Endothelial cell of umbilical vein (primary cell): ENCODE results near the gene MYO1E. TPM values are rescaled to one million over a fixed set of nuclear protein-coding genes. Genes with fewer than 3 reads are reported as not detected.

ENCODE experiments used
- BruUV-seq: library from RNA; stranded (reverse); fragments of 400-500 nt; replicated peaks from 2 replicates; lab custom pipeline; 2021; lab: Mats Ljungman, UMichigan
- CTCF ChIA-PET: fragments of 300-600, 350-600 bp; sonication (Branson Sonifier 250); formaldehyde crosslinking; loops from one replicate; lab custom pipeline; 2021; ENCODE audit warnings: antibody characterized with exemption, inconsistent platforms; lab: Charles Lee
- POLR2A ChIA-PET: fragments of 300-600, 350-600 bp; sonication (Branson Sonifier 250); formaldehyde crosslinking; loops from one replicate; lab custom pipeline; 2021; ENCODE audit warnings: antibody characterized with exemption, inconsistent platforms; lab: Charles Lee
- DNase-seq: peaks from one replicate; pipeline ENCODE4 v3.0.0-alpha.2; 2011; ENCODE audit warnings: low read depth, low spot score
- FAIRE-seq: peaks from 2 replicates; lab custom pipeline; 2011; peaks lifted over from hg19 to GRCh38; lab: Jason Lieb, UNC
- H2AFZ ChIP-seq: 2 replicates; pipeline ENCODE4 v1.6.0; 2012; ENCODE audit warnings: low read depth, low read length, control low read depth, inconsistent platforms
- H3K27ac ChIP-seq: 2 replicates; pipeline ENCODE4 v1.5.1; 2011; ENCODE audit warnings: low read depth, mild to moderate bottlenecking, control low read depth, low read length, moderate library complexity; ENCODE audit not compliant: insufficient read depth
- H3K27me3 ChIP-seq, 2 experiments: 2 replicates each; pipeline versions ENCODE4 v1.6.0 to v1.6.1; 2011; ENCODE audit warnings: low read length in 2 of 2, mixed read lengths in 1 of 2; ENCODE audit not compliant: control insufficient read depth in 2 of 2, insufficient read depth in 2 of 2
- H3K36me3 ChIP-seq, 2 experiments: 2 replicates in 1 of 2; 3 replicates in 1 of 2; pipeline ENCODE4 v1.5.1; 2011; ENCODE audit warnings: low read length in 2 of 2, mild to moderate bottlenecking in 1 of 2, moderate library complexity in 1 of 2; ENCODE audit not compliant: control insufficient read depth in 2 of 2, insufficient read depth in 2 of 2; ENCODE audit errors: extremely low read depth in 1 of 2
- H3K4me1 ChIP-seq: 3 replicates; pipeline ENCODE4 v1.5.1; 2011; ENCODE audit warnings: mild to moderate bottlenecking, low read length; ENCODE audit not compliant: control insufficient read depth, insufficient read depth; ENCODE audit errors: extremely low read depth
- H3K4me2 ChIP-seq: 2 replicates; pipeline ENCODE4 v1.6.1; 2011; ENCODE audit warnings: low read length, control low read depth, mixed read lengths; ENCODE audit not compliant: insufficient read depth
- H3K4me3 ChIP-seq, 3 experiments: fragments of 200-600 bp in 1 of 3; sonication (generic), shearing (Covaris generic) in 1 of 3; replicated peaks in 1 of 3; 2 replicates each; pipeline ENCODE4 v1.5.1; 2011 to 2016; ENCODE audit warnings: control low read depth in 3 of 3, low read length in 3 of 3, mild to moderate bottlenecking in 2 of 3, inconsistent platforms in 1 of 3, low read depth in 1 of 3, moderate library complexity in 1 of 3; ENCODE audit not compliant: insufficient read depth in 1 of 3
- H3K79me2 ChIP-seq: 2 replicates; pipeline ENCODE4 v1.6.0; 2012; ENCODE audit warnings: low read length, inconsistent platforms; ENCODE audit not compliant: control insufficient read depth, insufficient read depth
- H3K9ac ChIP-seq: replicated peaks from 2 replicates; pipeline ENCODE3; 2011; ENCODE audit warnings: low read length, control low read depth; ENCODE audit not compliant: insufficient read depth; ENCODE audit errors: extremely low read depth
- H3K9me1 ChIP-seq: replicated peaks from 3 replicates; pipeline ENCODE4 v1.6.0; 2011; ENCODE audit warnings: mild to moderate bottlenecking, low read length; ENCODE audit not compliant: control insufficient read depth, insufficient read depth; ENCODE audit errors: extremely low read depth
- H3K9me3 ChIP-seq: replicated peaks from 2 replicates; pipeline ENCODE4 v1.5.1; 2012; ENCODE audit warnings: low read length, inconsistent platforms; ENCODE audit not compliant: control insufficient read depth, insufficient read depth
- H4K20me1 ChIP-seq: replicated peaks from 2 replicates; pipeline ENCODE3; 2011; ENCODE audit warnings: mild to moderate bottlenecking, low read length; ENCODE audit not compliant: control insufficient read depth, insufficient read depth; ENCODE audit errors: extremely low read depth
- CTCF ChIP-seq, 2 donors: IDR thresholded peaks; 1 replicate in 1 of 2; 2 replicates in 1 of 2; pipeline ENCODE4 v1.5.1; 2011; ENCODE audit warnings: low read length in 2 of 2, mild to moderate bottlenecking in 2 of 2, moderate library complexity in 2 of 2, control low read depth in 1 of 2, inconsistent platforms in 1 of 2, low read depth in 1 of 2; ENCODE audit not compliant: insufficient read depth in 1 of 2; ENCODE audit errors: extremely low read depth in 1 of 2
- EZH2 ChIP-seq: IDR thresholded peaks from 2 replicates; pipeline ENCODE4 v1.6.1; 2012; ENCODE audit warnings: borderline replicate concordance, low read depth, mild to moderate bottlenecking, moderate library complexity, low read length, inconsistent platforms; ENCODE audit not compliant: severe bottlenecking
- FOS ChIP-seq: IDR thresholded peaks from 2 replicates; pipeline ENCODE4 v1.6.1; 2011; ENCODE audit warnings: mild to moderate bottlenecking, low read length, moderate library complexity, borderline replicate concordance; ENCODE audit not compliant: insufficient read depth
- GATA2 ChIP-seq: IDR thresholded peaks from 2 replicates; pipeline ENCODE4 v1.7.0; 2011; ENCODE audit warnings: low read depth, mild to moderate bottlenecking, moderate library complexity, mixed read lengths, low read length; ENCODE audit not compliant: insufficient read length, insufficient read depth
- JUN ChIP-seq: IDR thresholded peaks from 2 replicates; pipeline ENCODE4 v1.6.1; 2011; ENCODE audit warnings: borderline replicate concordance, low read depth; ENCODE audit not compliant: insufficient read length, insufficient read depth
- MAX ChIP-seq: IDR thresholded peaks from 2 replicates; pipeline ENCODE4 v1.6.1; 2011; ENCODE audit not compliant: insufficient read depth, insufficient read length
- MYC ChIP-seq: IDR thresholded peaks from one replicate; pipeline ENCODE4 v1.6.1; 2011; ENCODE audit warnings: mild to moderate bottlenecking, low read depth, low read length
- POLR2A ChIP-seq: IDR thresholded peaks from 2 replicates; pipeline ENCODE4 v1.6.1; 2012; ENCODE audit warnings: low read depth, mild to moderate bottlenecking, control low read depth, low read length
- POLR2AphosphoS5 ChIP-seq: IDR thresholded peaks from 2 replicates; pipeline ENCODE4 v1.6.1; 2012; ENCODE audit warnings: low read depth, mild to moderate bottlenecking, control low read depth, low read length, moderate library complexity; ENCODE audit not compliant: insufficient read depth
- dilution Hi-C: fragments of 300-500 bp; cut with MboI; formaldehyde crosslinking; loops from one replicate; pipeline ENCODE4 v1.15.0; 2019; ENCODE audit warnings: low sequenced_read_pairs; ENCODE audit not compliant: extremely low pct_ligation_motif_present
- intact Hi-C: fragments of 100-400 bp; cut with micrococcal nuclease; formaldehyde crosslinking; loops from one replicate; pipeline ENCODE4 v1.10.0; 2022
- polyA plus RNA-seq, 4 experiments: library from polyadenylated mRNA; depleted of rRNA in 3 of 4; stranded (reverse) in 3 of 4; unstranded in 1 of 4; fragments of >200 nt; gene quantifications; 2 replicates each; pipeline versions ENCODE4 v1.2.1 to v1.2.3, GENCODE V29; 2011 to 2012; ENCODE audit warnings: missing spikeins in 1 of 4
- total RNA-seq: library from RNA; stranded (reverse); gene quantifications from 2 replicates; pipeline ENCODE4 v1.2.3, GENCODE V29; 2021

The MYO1E gene
- total and polyA plus RNA-seq, 2 donors (not counting 3 experiments of a cell fraction or from before 2014, with no cell fraction given), result 31.6 to 218 TPM

DNA sequence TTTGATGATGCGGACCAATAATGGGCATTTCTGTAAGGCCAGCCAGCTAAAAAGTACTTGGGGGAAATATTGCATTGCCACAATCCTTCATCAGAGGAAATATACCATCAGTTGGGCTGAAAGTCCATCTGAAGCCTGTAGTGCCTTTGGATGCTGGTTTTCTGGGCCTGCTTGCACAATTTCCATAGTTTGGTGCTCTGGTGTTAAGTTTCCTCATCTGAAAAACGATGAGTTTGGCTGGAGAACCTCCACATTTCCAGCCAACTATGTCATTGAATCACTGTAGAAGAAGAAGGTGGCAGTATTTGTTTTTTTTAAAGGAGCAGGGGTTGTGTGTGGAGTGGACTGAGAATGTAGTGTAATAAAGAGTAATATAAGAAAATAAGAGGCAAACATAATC, 257.6 kb downstream of the MYO1E start:
- CTCF ChIA-PET, result no interaction called here
- Histone ChIP-seq H3K4me3 (no peak overlapping the region), H3K9ac (no peak overlapping the region), H3K79me2 (peaks cover 16% of the 10 kb centered on the region), H3K27me3 (no peaks in the 10 kb centered on the region), H3K36me3 (peaks cover 8 to 27% of the 10 kb centered on the region in 2 experiments), H2AFZ (no peak overlapping the region), H3K4me1 (no peaks in the 10 kb centered on the region), H3K9me1 (no peaks in the 10 kb centered on the region), H3K27ac (no peak overlapping the region), H3K9me3 (no peaks in the 10 kb centered on the region), H3K4me2 (no peak overlapping the region), H4K20me1 (no peaks in the 10 kb centered on the region)
- DNase-seq, result no peak
- BruUV-seq, result no TSS peak
- TF ChIP-seq POLR2AphosphoS5 (no peak), POLR2A (no peak), MYC (no peak), EZH2 (no peak), FOS (no peak), GATA2 (no peak), JUN (no peak), MAX (no peak), CTCF (IDR thresholded peaks at IDR 0.05; ENCODE audit: extremely low read depth in 1 of 2, insufficient read depth in 1 of 2, low read depth in 1 of 2, low read length in 2 of 2) (no peak)
- dilution Hi-C loops (no loop called here), intact Hi-C loops (no loop called here)
- FAIRE-seq, result no peak
- POLR2A ChIA-PET, result no interaction called here
